PC-9 (cell line): ENCODE data around the gene MORN4. TPM values are rescaled to one million over a fixed set of nuclear protein-coding genes. Genes with fewer than 3 reads are reported as not detected.

Source experiments
- BruUV-seq: library from RNA; stranded (reverse); fragments of 400-500 nt; replicated peaks from 2 replicates; lab custom pipeline; 2021; lab: Mats Ljungman, UMichigan
- CTCF ChIA-PET: fragments of 300-600 bp; sonication (Branson Sonifier 250); formaldehyde crosslinking; loops from one replicate; lab custom pipeline; 2022; ENCODE audit warnings: antibody characterized with exemption; lab: Charles Lee
- POLR2A ChIA-PET: fragments of 300-600 bp; sonication (Branson Sonifier 250); formaldehyde crosslinking; loops from one replicate; lab custom pipeline; 2022; ENCODE audit warnings: antibody characterized with exemption; ENCODE audit not compliant: unreplicated experiment; lab: Charles Lee
- DNase-seq, 2 experiments: peaks; one replicate each; pipeline versions ENCODE4 v3.0.0 to v3.0.0-alpha.2; 2015 to 2022; ENCODE audit warnings: mixed read lengths in 1 of 2
- H2AFZ ChIP-seq: fragments of 200-600 bp; sonication (generic); 2 replicates; pipeline ENCODE4 v1.8.1; 2017; ENCODE audit warnings: antibody characterized with exemption
- H3F3A ChIP-seq: fragments of 200-600 bp; sonication (generic); 2 replicates; pipeline ENCODE4 v1.8.1; 2017; ENCODE audit warnings: antibody characterized with exemption, mild to moderate bottlenecking, low read depth; ENCODE audit not compliant: insufficient read depth
- H3K27ac ChIP-seq: fragments of 200-600 bp; sonication (generic); 2 replicates; pipeline ENCODE4 v1.6.1; 2016; ENCODE audit warnings: mixed run types
- H3K27me3 ChIP-seq: fragments of 200-600 bp; sonication (generic); 2 replicates; pipeline ENCODE4 v1.6.1; 2016; ENCODE audit warnings: low read depth, mixed run types; ENCODE audit not compliant: insufficient read depth
- H3K36me3 ChIP-seq: fragments of 200-600 bp; sonication (generic); 2 replicates; pipeline ENCODE4 v1.6.1; 2016; ENCODE audit warnings: low read depth, mixed run types
- H3K4me1 ChIP-seq: fragments of 200-600 bp; sonication (generic); replicated peaks from 2 replicates; pipeline ENCODE4 v1.6.1; 2016; ENCODE audit warnings: mixed run types; ENCODE audit not compliant: insufficient read depth
- H3K4me2 ChIP-seq: fragments of 200-600 bp; sonication (generic); 2 replicates; pipeline ENCODE4 v1.6.1; 2017; ENCODE audit warnings: mixed run types
- H3K4me3 ChIP-seq: fragments of 200-600 bp; sonication (generic); 2 replicates; pipeline ENCODE4 v1.6.1; 2016; ENCODE audit warnings: mixed run types
- H3K79me2 ChIP-seq: fragments of 200-600 bp; sonication (generic); 2 replicates; pipeline ENCODE4 v1.6.1; 2017; ENCODE audit warnings: low read depth, mixed run types
- H3K9me2 ChIP-seq: fragments of 200-600 bp; sonication (generic); 2 replicates; pipeline ENCODE4 v1.8.1; 2017; ENCODE audit warnings: mild to moderate bottlenecking; ENCODE audit not compliant: insufficient read depth
- H3K9me3 ChIP-seq: fragments of 200-600 bp; sonication (generic); 2 replicates; pipeline ENCODE4 v1.8.1; 2016; ENCODE audit warnings: low read depth; ENCODE audit not compliant: insufficient read depth
- H4K20me1 ChIP-seq: fragments of 200-600 bp; sonication (generic); 2 replicates; pipeline ENCODE4 v1.8.1; 2017; ENCODE audit not compliant: insufficient read depth
- EZH2 ChIP-seq: fragments of 200-600 bp; sonication (generic); IDR thresholded peaks from 2 replicates; pipeline ENCODE4 v1.8.0; 2017; ENCODE audit warnings: antibody characterized with exemption, low read depth
- intact Hi-C: fragments of 100-400 bp; cut with micrococcal nuclease; formaldehyde crosslinking; loops from one replicate; pipeline ENCODE4 v1.10.0; 2022; ENCODE audit not compliant: unreplicated experiment
- total RNA-seq: library from RNA; stranded (reverse); gene quantifications from 2 replicates; pipeline ENCODE4 v1.2.3, GENCODE V29; 2021
- TF ChIP-seq, protein P1 (sequence below): fragments of 200-600 bp; sonication (generic); conservative IDR thresholded peaks from 2 replicates; pipeline ENCODE4 v1.6.1; 2017; ENCODE audit warnings: mixed run types, antibody characterized with exemption, mild to moderate bottlenecking, moderate library complexity

The MORN4 gene
- total RNA-seq, 1 experiment from 2014 or later, result 10.0 TPM

GRCh38 chr10:97628228-97628627, 5.1 kb downstream of the MORN4 start:
- intact Hi-C loops, result no loop called here
- no peaks in the 10 kb centered on the region for H3F3A ChIP-seq
- no peak overlapping the region for H2AFZ ChIP-seq
- H4K20me1 ChIP-seq, result no peaks in the 10 kb centered on the region
- no peaks in the 10 kb centered on the region for H3K9me3 ChIP-seq
- no peaks in the 10 kb centered on the region for H3K4me1 ChIP-seq
- no peak for DNase-seq
- CTCF ChIA-PET, result no interaction called here
- POLR2A ChIA-PET, result interaction anchor here (0.6 kb wide), 1 partner anchor 214 kb away, joined by 6 read pairs; no protein-coding TSS in a partner anchor
- no peaks in the 10 kb centered on the region for H3K36me3 ChIP-seq
- TF ChIP-seq, protein P1, sequence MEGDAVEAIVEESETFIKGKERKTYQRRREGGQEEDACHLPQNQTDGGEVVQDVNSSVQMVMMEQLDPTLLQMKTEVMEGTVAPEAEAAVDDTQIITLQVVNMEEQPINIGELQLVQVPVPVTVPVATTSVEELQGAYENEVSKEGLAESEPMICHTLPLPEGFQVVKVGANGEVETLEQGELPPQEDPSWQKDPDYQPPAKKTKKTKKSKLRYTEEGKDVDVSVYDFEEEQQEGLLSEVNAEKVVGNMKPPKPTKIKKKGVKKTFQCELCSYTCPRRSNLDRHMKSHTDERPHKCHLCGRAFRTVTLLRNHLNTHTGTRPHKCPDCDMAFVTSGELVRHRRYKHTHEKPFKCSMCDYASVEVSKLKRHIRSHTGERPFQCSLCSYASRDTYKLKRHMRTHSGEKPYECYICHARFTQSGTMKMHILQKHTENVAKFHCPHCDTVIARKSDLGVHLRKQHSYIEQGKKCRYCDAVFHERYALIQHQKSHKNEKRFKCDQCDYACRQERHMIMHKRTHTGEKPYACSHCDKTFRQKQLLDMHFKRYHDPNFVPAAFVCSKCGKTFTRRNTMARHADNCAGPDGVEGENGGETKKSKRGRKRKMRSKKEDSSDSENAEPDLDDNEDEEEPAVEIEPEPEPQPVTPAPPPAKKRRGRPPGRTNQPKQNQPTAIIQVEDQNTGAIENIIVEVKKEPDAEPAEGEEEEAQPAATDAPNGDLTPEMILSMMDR, result no peak
- no peak for TF ChIP-seq EZH2
- no peak overlapping the region for H3K4me2 ChIP-seq
- no peak overlapping the region for H3K4me3 ChIP-seq
- no peaks in the 10 kb centered on the region for H3K9me2 ChIP-seq
- BruUV-seq, result no TSS peak
- no peaks in the 10 kb centered on the region for H3K27me3 ChIP-seq
- no peak overlapping the region for H3K27ac ChIP-seq
- H3K79me2 ChIP-seq, result 0 out of 2 replicates have a peak, but pooled peaks cover 4% of the 10 kb centered on the region

- Histone ChIP-seq H3K4me3 (no peak overlapping the region), H3K4me1 (no peaks in the 10 kb centered on the region), H4K20me1 (no peaks in the 10 kb centered on the region), H3K79me2 (0 out of 2 replicates have a peak, but pooled peaks cover 4% of the 10 kb centered on the region), H3K9me2 (no peaks in the 10 kb centered on the region), H3K9me3 (no peaks in the 10 kb centered on the region), H3F3A (no peaks in the 10 kb centered on the region), H3K27ac (no peak overlapping the region), H3K27me3 (no peaks in the 10 kb centered on the region), H3K36me3 (no peaks in the 10 kb centered on the region), H3K4me2 (no peak overlapping the region), H2AFZ (no peak overlapping the region)
- CTCF ChIA-PET, result interaction anchor here (0.6 kb wide), 1 partner anchor 44 kb away, joined by 3 read pairs; no protein-coding TSS in a partner anchor
- TF ChIP-seq EZH2, result no peak
- TF ChIP-seq, protein P1, result no peak
- BruUV-seq, result no TSS peak
- POLR2A ChIA-PET, result no interaction called here
- DNase-seq, result no peak
- intact Hi-C loops, result no loop called here
Measured at GRCh38 chr10:97627731-97628130, 5.6 kb downstream of the MORN4 start.

- no peaks in the 10 kb centered on the region for H4K20me1 ChIP-seq
- CTCF ChIA-PET, result no interaction called here
- H3K4me3 ChIP-seq, result no peak overlapping the region
- no peaks in the 10 kb centered on the region for H3K27me3 ChIP-seq
- no peak overlapping the region for H3K27ac ChIP-seq
- no peak for DNase-seq
- POLR2A ChIA-PET, result no interaction called here
- no peaks in the 10 kb centered on the region for H3K9me3 ChIP-seq
- no peak overlapping the region for H3K4me2 ChIP-seq
- no peaks in the 10 kb centered on the region for H3K9me2 ChIP-seq
- no peaks in the 10 kb centered on the region for H3K4me1 ChIP-seq
- H3F3A ChIP-seq, result no peaks in the 10 kb centered on the region
- no peaks in the 10 kb centered on the region for H3K79me2 ChIP-seq
- intact Hi-C loops, result no loop called here
- H2AFZ ChIP-seq, result no peak overlapping the region
- H3K36me3 ChIP-seq, result no peaks in the 10 kb centered on the region
- TF ChIP-seq, protein P1, result no peak
- no peak for TF ChIP-seq EZH2
- no TSS peak for BruUV-seq
Measured at GRCh38 chr10:97623277-97623676, 10.0 kb downstream of the MORN4 start.
